Panc1 (cell line): Measurements from ENCODE around the gene RNF130. TPM values are rescaled to one million over a fixed set of nuclear protein-coding genes. Genes with fewer than 3 reads are reported as not detected.

ENCODE experiments used
- ATAC-seq: fragments of 200-7000 bp; cut with Tn5 transposase; 2 replicates; pipeline ENCODE4 v1.9.1; 2020; ENCODE audit warnings: mild to moderate bottlenecking, moderate library complexity
- BruUV-seq: library from RNA; stranded (reverse); fragments of 400-500 nt; replicated peaks from 2 replicates; lab custom pipeline; 2021; lab: Mats Ljungman, UMichigan
- CTCF ChIA-PET: fragments of 300-600 bp; sonication (Branson Sonifier 250); formaldehyde crosslinking; loops from one replicate; lab custom pipeline; 2022; ENCODE audit warnings: antibody characterized with exemption; lab: Charles Lee
- POLR2A ChIA-PET: fragments of 300-600 bp; sonication (Branson Sonifier 250); formaldehyde crosslinking; loops from one replicate; lab custom pipeline; 2022; ENCODE audit warnings: antibody characterized with exemption; lab: Charles Lee
- DNase-seq: peaks from one replicate; pipeline ENCODE4 v3.0.0-alpha.2; 2010; ENCODE audit warnings: low read depth, low spot score
- H3K27ac ChIP-seq: 2 replicates; pipeline ENCODE4 v1.5.1; 2011; ENCODE audit warnings: mild to moderate bottlenecking, low read length, inconsistent platforms
- H3K27me3 ChIP-seq: fragments of 200-500 bp; sonication (Bioruptor generic); 2 replicates; pipeline ENCODE4 v1.6.0; 2014; ENCODE audit warnings: low read length, inconsistent platforms; ENCODE audit not compliant: control insufficient read depth, insufficient read depth
- H3K36me3 ChIP-seq: fragments of 200-500 bp; sonication (Bioruptor generic); 2 replicates; pipeline ENCODE4 v1.5.1; 2014; ENCODE audit warnings: inconsistent platforms, mild to moderate bottlenecking, low read length, moderate library complexity; ENCODE audit not compliant: control insufficient read depth, insufficient read depth
- H3K4me1 ChIP-seq: 2 replicates; pipeline ENCODE4 v1.5.1; 2011; ENCODE audit warnings: inconsistent platforms, mild to moderate bottlenecking, low read length, moderate library complexity; ENCODE audit not compliant: control insufficient read depth, insufficient read depth
- H3K4me3 ChIP-seq, 2 experiments: 2 replicates each; pipeline ENCODE4 v1.5.1; 2011 to 2012; ENCODE audit warnings: low read depth in 2 of 2, low read length in 2 of 2, mild to moderate bottlenecking in 2 of 2, inconsistent platforms in 1 of 2, moderate library complexity in 1 of 2
- H3K9me3 ChIP-seq: fragments of 200-500 bp; sonication (Bioruptor generic); 2 replicates; pipeline ENCODE4 v1.5.1; 2014; ENCODE audit warnings: low read depth, mild to moderate bottlenecking, inconsistent platforms, low read length, moderate library complexity; ENCODE audit not compliant: control insufficient read depth, insufficient read depth
- CTCF ChIP-seq: fragments of 450-650 bp; IDR thresholded peaks from 2 replicates; pipeline ENCODE4 v1.5.1; 2017; ENCODE audit warnings: mild to moderate bottlenecking
- POLR2AphosphoS5 ChIP-seq: IDR thresholded peaks from 2 replicates; pipeline ENCODE4 v1.6.1; 2012; ENCODE audit warnings: mild to moderate bottlenecking, low read depth, low read length, moderate library complexity
- SIN3A ChIP-seq: IDR thresholded peaks from 2 replicates; pipeline ENCODE4 v1.6.1; 2012; ENCODE audit warnings: low read depth, mild to moderate bottlenecking, low read length, moderate library complexity, borderline replicate concordance; ENCODE audit not compliant: insufficient read depth
- TCF7L2 ChIP-seq: IDR thresholded peaks from 2 replicates; pipeline ENCODE4 v1.6.1; 2011; ENCODE audit warnings: mild to moderate bottlenecking, low read depth, low read length, inconsistent platforms
- in situ Hi-C: cut with HindIII; loops from 2 replicates; pipeline ENCODE4 v1.10.0; 2016; ENCODE audit warnings: low sequenced_read_pairs, low pct_unique_long_range_greater_than_20kb
- intact Hi-C: fragments of 100-400 bp; cut with micrococcal nuclease; formaldehyde crosslinking; loops from one replicate; pipeline ENCODE4 v1.10.0; 2022; ENCODE audit not compliant: unreplicated experiment
- total RNA-seq: library from RNA; stranded (reverse); gene quantifications from one replicate; pipeline ENCODE4 v1.2.1, GENCODE V29; 2021; ENCODE audit not compliant: unreplicated experiment
- TF ChIP-seq, protein P1 (sequence below), 2 experiments: IDR thresholded peaks; 2 replicates each; pipeline ENCODE4 v1.6.1; 2011 to 2012; ENCODE audit warnings: low read depth in 2 of 2, control low read depth in 1 of 2, low read length in 1 of 2, mild to moderate bottlenecking in 1 of 2, moderate library complexity in 1 of 2; ENCODE audit not compliant: insufficient read depth in 1 of 2

The RNF130 gene
- total RNA-seq, 1 experiment from 2014 or later: 73.1 TPM

- ATAC-seq (peak; percentile 37), DNase-seq (no peak)
- CTCF ChIA-PET: interaction anchor here (0.7 to 1.5 kb wide), 6 partner anchors 9 to 354 kb away, joined by 3 to 11 read pairs (median 3); partner anchors contain the start of gene RASGEF1C
- no peaks in the 10 kb centered on the region for H3K4me1 ChIP-seq
- no peak overlapping the region for H3K27ac ChIP-seq
- no peaks in the 10 kb centered on the region for H3K9me3 ChIP-seq
- no TSS peak for BruUV-seq
- in situ Hi-C loops: no loop called here
- POLR2A ChIA-PET: no interaction called here
- intact Hi-C loops: no loop called here
- H3K4me3 ChIP-seq: no peak overlapping the region
- no peaks in the 10 kb centered on the region for H3K36me3 ChIP-seq
- TF ChIP-seq POLR2AphosphoS5 (no peak), CTCF (no peak)
- no peaks in the 10 kb centered on the region for H3K27me3 ChIP-seq
These were observed 44.8 kb upstream of the RNF130 start for GRCh38 chr5:180116077-180116999.

GRCh38 chr5:180115326-180116076 lies 43.9 kb upstream of the RNF130 start:
- Histone ChIP-seq H3K36me3 (no peaks in the 10 kb centered on the region), H3K27me3 (no peaks in the 10 kb centered on the region), H3K9me3 (no peaks in the 10 kb centered on the region), H3K4me3 (no peak overlapping the region), H3K4me1 (no peaks in the 10 kb centered on the region), H3K27ac (no peak overlapping the region)
- POLR2A ChIA-PET: interaction anchor here (0.7 kb wide), 1 partner anchor 169 kb away, joined by 4 read pairs; no protein-coding TSS in a partner anchor
- in situ Hi-C loops (no loop called here), intact Hi-C loops (no loop called here)
- ATAC-seq: no peak
- no peak for DNase-seq
- TF ChIP-seq, protein P1, sequence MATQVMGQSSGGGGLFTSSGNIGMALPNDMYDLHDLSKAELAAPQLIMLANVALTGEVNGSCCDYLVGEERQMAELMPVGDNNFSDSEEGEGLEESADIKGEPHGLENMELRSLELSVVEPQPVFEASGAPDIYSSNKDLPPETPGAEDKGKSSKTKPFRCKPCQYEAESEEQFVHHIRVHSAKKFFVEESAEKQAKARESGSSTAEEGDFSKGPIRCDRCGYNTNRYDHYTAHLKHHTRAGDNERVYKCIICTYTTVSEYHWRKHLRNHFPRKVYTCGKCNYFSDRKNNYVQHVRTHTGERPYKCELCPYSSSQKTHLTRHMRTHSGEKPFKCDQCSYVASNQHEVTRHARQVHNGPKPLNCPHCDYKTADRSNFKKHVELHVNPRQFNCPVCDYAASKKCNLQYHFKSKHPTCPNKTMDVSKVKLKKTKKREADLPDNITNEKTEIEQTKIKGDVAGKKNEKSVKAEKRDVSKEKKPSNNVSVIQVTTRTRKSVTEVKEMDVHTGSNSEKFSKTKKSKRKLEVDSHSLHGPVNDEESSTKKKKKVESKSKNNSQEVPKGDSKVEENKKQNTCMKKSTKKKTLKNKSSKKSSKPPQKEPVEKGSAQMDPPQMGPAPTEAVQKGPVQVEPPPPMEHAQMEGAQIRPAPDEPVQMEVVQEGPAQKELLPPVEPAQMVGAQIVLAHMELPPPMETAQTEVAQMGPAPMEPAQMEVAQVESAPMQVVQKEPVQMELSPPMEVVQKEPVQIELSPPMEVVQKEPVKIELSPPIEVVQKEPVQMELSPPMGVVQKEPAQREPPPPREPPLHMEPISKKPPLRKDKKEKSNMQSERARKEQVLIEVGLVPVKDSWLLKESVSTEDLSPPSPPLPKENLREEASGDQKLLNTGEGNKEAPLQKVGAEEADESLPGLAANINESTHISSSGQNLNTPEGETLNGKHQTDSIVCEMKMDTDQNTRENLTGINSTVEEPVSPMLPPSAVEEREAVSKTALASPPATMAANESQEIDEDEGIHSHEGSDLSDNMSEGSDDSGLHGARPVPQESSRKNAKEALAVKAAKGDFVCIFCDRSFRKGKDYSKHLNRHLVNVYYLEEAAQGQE (IDR thresholded peaks at IDR 0.05; ENCODE audit: insufficient read depth in 1 of 2, low read depth in 2 of 2, low read length in 1 of 2): no peak
- no peak for TF ChIP-seq TCF7L2
- no peak for TF ChIP-seq POLR2AphosphoS5
- no peak for TF ChIP-seq SIN3A
- TF ChIP-seq CTCF: no peak
- BruUV-seq: no TSS peak
- CTCF ChIA-PET: no interaction called here
